Measurements from ENCODE around the gene SNORC. TPM values are rescaled to one million over a fixed set of nuclear protein-coding genes. Genes with fewer than 3 reads are reported as not detected.

The SNORC gene
- total and polyA plus RNA-seq, 2 of the 13 experiments (the other 11 are each of a cell fraction or from before 2014, with no cell fraction given): 59.1 to 86.1 TPM

DNA sequence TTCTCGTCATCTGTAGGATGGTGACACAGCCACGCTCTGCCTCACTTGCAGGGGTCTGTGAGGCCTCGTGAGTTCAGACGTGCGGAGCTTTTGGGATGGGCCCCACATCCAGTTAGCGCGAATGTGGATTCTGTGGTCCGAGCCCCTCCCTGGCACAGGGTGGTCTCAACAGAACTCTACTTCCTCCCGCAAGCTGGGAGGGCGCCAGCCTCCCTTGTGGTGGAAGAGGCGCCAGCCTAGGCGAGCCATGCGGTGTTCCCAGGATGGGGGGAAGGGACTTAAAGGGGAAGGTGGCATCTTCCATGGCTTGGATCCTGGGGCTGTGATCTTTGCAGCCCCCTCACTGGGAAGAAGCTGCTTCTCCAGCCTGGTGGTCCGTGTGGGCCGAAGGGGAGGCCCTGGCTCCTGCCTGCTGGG, 1.4 kb downstream of the SNORC start (continued):
- TF ChIP-seq, protein P1, sequence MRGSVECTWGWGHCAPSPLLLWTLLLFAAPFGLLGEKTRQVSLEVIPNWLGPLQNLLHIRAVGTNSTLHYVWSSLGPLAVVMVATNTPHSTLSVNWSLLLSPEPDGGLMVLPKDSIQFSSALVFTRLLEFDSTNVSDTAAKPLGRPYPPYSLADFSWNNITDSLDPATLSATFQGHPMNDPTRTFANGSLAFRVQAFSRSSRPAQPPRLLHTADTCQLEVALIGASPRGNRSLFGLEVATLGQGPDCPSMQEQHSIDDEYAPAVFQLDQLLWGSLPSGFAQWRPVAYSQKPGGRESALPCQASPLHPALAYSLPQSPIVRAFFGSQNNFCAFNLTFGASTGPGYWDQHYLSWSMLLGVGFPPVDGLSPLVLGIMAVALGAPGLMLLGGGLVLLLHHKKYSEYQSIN (CRISPR knock-in tag; IDR thresholded peaks at IDR 0.05; ENCODE audit: borderline replicate concordance): no peak
- TF ChIP-seq ELF3 (CRISPR knock-in tag; IDR thresholded peaks at IDR 0.05): no peak
- no peak for TF ChIP-seq SNAI1 (CRISPR knock-in tag; IDR thresholded peaks at IDR 0.05; ENCODE audit: borderline replicate concordance)
- TF ChIP-seq BRF2 (CRISPR knock-in tag; IDR thresholded peaks at IDR 0.05): no peak; the same call in 1 of the 2 replicates
- peak; percentile 83 for TF ChIP-seq PRPF4 (IDR thresholded peaks at IDR 0.05; ENCODE audit: low read depth, low read length, poor library complexity, severe bottlenecking)
- TF ChIP-seq ZFP91 (CRISPR knock-in tag; IDR thresholded peaks at IDR 0.05; ENCODE audit: borderline replicate concordance): peak; percentile 97
- TF ChIP-seq RFXANK (CRISPR knock-in tag; IDR thresholded peaks at IDR 0.05): no peak
- TF ChIP-seq AGO2 (optimal IDR thresholded peaks at IDR 0.05; ENCODE audit: low read depth, low read length): no peak
- no peak for TF ChIP-seq ZNF24 (IDR thresholded peaks at IDR 0.05)
- TF ChIP-seq, protein P2, sequence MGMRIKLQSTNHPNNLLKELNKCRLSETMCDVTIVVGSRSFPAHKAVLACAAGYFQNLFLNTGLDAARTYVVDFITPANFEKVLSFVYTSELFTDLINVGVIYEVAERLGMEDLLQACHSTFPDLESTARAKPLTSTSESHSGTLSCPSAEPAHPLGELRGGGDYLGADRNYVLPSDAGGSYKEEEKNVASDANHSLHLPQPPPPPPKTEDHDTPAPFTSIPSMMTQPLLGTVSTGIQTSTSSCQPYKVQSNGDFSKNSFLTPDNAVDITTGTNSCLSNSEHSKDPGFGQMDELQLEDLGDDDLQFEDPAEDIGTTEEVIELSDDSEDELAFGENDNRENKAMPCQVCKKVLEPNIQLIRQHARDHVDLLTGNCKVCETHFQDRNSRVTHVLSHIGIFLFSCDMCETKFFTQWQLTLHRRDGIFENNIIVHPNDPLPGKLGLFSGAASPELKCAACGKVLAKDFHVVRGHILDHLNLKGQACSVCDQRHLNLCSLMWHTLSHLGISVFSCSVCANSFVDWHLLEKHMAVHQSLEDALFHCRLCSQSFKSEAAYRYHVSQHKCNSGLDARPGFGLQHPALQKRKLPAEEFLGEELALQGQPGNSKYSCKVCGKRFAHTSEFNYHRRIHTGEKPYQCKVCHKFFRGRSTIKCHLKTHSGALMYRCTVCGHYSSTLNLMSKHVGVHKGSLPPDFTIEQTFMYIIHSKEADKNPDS (CRISPR knock-in tag; IDR thresholded peaks at IDR 0.05): no peak
- TF ChIP-seq CSRNP2 (CRISPR knock-in tag; conservative IDR thresholded peaks at IDR 0.05; ENCODE audit: low read depth): no peak
- TF ChIP-seq ZNF101 (CRISPR knock-in tag; IDR thresholded peaks at IDR 0.05; ENCODE audit: borderline replicate concordance, low read depth): no peak
- TF ChIP-seq, protein P3, sequence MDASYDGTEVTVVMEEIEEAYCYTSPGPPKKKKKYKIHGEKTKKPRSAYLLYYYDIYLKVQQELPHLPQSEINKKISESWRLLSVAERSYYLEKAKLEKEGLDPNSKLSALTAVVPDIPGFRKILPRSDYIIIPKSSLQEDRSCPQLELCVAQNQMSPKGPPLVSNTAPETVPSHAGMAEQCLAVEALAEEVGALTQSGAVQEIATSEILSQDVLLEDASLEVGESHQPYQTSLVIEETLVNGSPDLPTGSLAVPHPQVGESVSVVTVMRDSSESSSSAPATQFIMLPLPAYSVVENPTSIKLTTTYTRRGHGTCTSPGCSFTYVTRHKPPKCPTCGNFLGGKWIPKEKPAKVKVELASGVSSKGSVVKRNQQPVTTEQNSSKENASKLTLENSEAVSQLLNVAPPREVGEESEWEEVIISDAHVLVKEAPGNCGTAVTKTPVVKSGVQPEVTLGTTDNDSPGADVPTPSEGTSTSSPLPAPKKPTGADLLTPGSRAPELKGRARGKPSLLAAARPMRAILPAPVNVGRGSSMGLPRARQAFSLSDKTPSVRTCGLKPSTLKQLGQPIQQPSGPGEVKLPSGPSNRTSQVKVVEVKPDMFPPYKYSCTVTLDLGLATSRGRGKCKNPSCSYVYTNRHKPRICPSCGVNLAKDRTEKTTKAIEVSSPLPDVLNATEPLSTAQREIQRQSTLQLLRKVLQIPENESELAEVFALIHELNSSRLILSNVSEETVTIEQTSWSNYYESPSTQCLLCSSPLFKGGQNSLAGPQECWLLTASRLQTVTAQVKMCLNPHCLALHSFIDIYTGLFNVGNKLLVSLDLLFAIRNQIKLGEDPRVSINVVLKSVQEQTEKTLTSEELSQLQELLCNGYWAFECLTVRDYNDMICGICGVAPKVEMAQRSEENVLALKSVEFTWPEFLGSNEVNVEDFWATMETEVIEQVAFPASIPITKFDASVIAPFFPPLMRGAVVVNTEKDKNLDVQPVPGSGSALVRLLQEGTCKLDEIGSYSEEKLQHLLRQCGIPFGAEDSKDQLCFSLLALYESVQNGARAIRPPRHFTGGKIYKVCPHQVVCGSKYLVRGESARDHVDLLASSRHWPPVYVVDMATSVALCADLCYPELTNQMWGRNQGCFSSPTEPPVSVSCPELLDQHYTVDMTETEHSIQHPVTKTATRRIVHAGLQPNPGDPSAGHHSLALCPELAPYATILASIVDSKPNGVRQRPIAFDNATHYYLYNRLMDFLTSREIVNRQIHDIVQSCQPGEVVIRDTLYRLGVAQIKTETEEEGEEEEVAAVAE (CRISPR knock-in tag; IDR thresholded peaks at IDR 0.05; ENCODE audit: borderline replicate concordance): peak; percentile 23; the same call in 1 of the 2 replicates
- TF ChIP-seq ZBTB21 (CRISPR knock-in tag; IDR thresholded peaks at IDR 0.05): no peak
- no peak for TF ChIP-seq GLI4 (CRISPR knock-in tag; IDR thresholded peaks at IDR 0.05; ENCODE audit: borderline replicate concordance)
- TF ChIP-seq SOX5 (CRISPR knock-in tag; IDR thresholded peaks at IDR 0.05; ENCODE audit: borderline replicate concordance): no peak
- peak; percentile 89; the same call in 1 of the 2 replicates for TF ChIP-seq ZNF83 (CRISPR knock-in tag; IDR thresholded peaks at IDR 0.05; ENCODE audit: borderline replicate concordance)
- TF ChIP-seq MAF1 (CRISPR knock-in tag; IDR thresholded peaks at IDR 0.05; ENCODE audit: borderline replicate concordance): no peak
